Lung (tissue), 12 donors: ENCODE results near the gene CDKL1. TPM values are rescaled to one million over a fixed set of nuclear protein-coding genes. Genes with fewer than 3 reads are reported as not detected.

Experiments used
- ATAC-seq: fragments of 200-7000 bp; cut with Tn5 transposase; one replicate; pipeline ENCODE4 v1.9.1; 2020; ENCODE audit warnings: moderate number of reproducible peaks; ENCODE audit not compliant: insufficient read depth, low FRiP score
- DNase-seq, 3 donors: peaks; one replicate each; pipeline ENCODE4 v3.0.0-alpha.2; 2013 to 2017
- H3K27ac ChIP-seq, 2 donors: one replicate each; pipeline ENCODE4 v1.5.1; 2013; ENCODE audit warnings: mild to moderate bottlenecking in 2 of 2, moderate library complexity in 2 of 2, control low read depth in 1 of 2, inconsistent platforms in 1 of 2, low read depth in 1 of 2, low read length in 1 of 2
- H3K27me3 ChIP-seq, 3 donors: one replicate each; pipeline ENCODE4 v1.5.1; 2013; ENCODE audit warnings: low read length in 2 of 3; ENCODE audit not compliant: control insufficient read depth in 3 of 3, insufficient read depth in 3 of 3
- H3K36me3 ChIP-seq, 4 donors: one replicate each; pipeline ENCODE4 v1.5.1; 2013; ENCODE audit warnings: low read length in 4 of 4, mild to moderate bottlenecking in 1 of 4, moderate library complexity in 1 of 4; ENCODE audit not compliant: control insufficient read depth in 4 of 4, insufficient read depth in 4 of 4
- H3K4me1 ChIP-seq, 5 donors: one replicate each; pipeline ENCODE4 v1.5.1; 2013; ENCODE audit warnings: low read length in 5 of 5, mild to moderate bottlenecking in 2 of 5, moderate library complexity in 1 of 5; ENCODE audit not compliant: control insufficient read depth in 5 of 5, insufficient read depth in 5 of 5
- H3K4me3 ChIP-seq: one replicate; pipeline ENCODE4 v1.5.1; 2013; ENCODE audit warnings: mild to moderate bottlenecking, control low read depth, moderate library complexity
- H3K9ac ChIP-seq, 2 donors: one replicate each; pipeline ENCODE4 v1.5.1; 2013; ENCODE audit warnings: low read length in 2 of 2, control low read depth in 1 of 2; ENCODE audit not compliant: insufficient read depth in 1 of 2
- H3K9me3 ChIP-seq, 4 donors: one replicate each; pipeline ENCODE4 v1.5.1; 2013; ENCODE audit warnings: low read length in 3 of 4, mild to moderate bottlenecking in 1 of 4, moderate library complexity in 1 of 4; ENCODE audit not compliant: control insufficient read depth in 4 of 4, insufficient read depth in 3 of 4
- CTCF ChIP-seq: IDR thresholded peaks from 2 replicates; pipeline ENCODE4 v1.5.1; 2012; ENCODE audit warnings: mild to moderate bottlenecking; ENCODE audit errors: control extremely low read depth, extremely low read depth
- WGBS, 2 donors: extraction: QIAGEN DNeasy Blood & Tissue Kit; methylation state at CpG; one replicate each; pipeline ENCODE4 v1.1.7; 2013; 5-methylcytosine and 5-hydroxymethylcytosine counted together
- polyA plus RNA-seq, 2 donors: library from polyadenylated mRNA; stranded (reverse); fragments of 200-250 nt; gene quantifications; one replicate each; pipeline ENCODE4 v1.2.1, GENCODE V29; 2013
- total RNA-seq, 2 donors: library from RNA; depleted of rRNA in 1 of 2; stranded (reverse); fragments of >200 nt in 1 of 2; gene quantifications; one replicate each; pipeline ENCODE4 v1.2.1, GENCODE V29; 2014 to 2021
- donor health status: control.
- donor health status: control.
- donor health status: Bipolar disorder and iron deficiency.
- donor health status: healthy.
- donor health status: DM: yes; HTN: yes; CAD: no.

CDKL1 gene
- total and polyA plus RNA-seq, 4 donors = 3.8 to 28.2 (median 16.3) TPM

- H3K27me3 ChIP-seq = no peaks in the 10 kb centered on the region
- no peaks in the 10 kb centered on the region for H3K9me3 ChIP-seq
- H3K27ac ChIP-seq = peak overlapping the region in 1 of 2 donors; percentile 59
- peak overlapping the region in 1 of 2 donors; percentile 76 for H3K9ac ChIP-seq
- peak; percentile 81 to 94 (median 93) for DNase-seq
- 3 to 5% methylated on average over 9 of the region's 9 CpGs for WGBS, 2 donors
- peaks cover 0 to 7% (median 2%) of the 10 kb centered on the region in 5 donors for H3K4me1 ChIP-seq
- H3K4me3 ChIP-seq = no peak overlapping the region
- peak; percentile 75 for TF ChIP-seq CTCF
- peaks cover 0 to 8% (median 1%) of the 10 kb centered on the region in 4 donors for H3K36me3 ChIP-seq
- peak; percentile 95 for ATAC-seq
Observed at GRCh38 chr14:50321009-50321660, 75.5 kb downstream of the CDKL1 start.

GRCh38 chr14:50320283-50320682 lies 76.4 kb downstream of the CDKL1 start:
- 71 to 84% methylated on average over 8 of the region's 8 CpGs for WGBS, 2 donors
- H3K9me3 ChIP-seq = no peaks in the 10 kb centered on the region
- no peaks in the 10 kb centered on the region for H3K27me3 ChIP-seq
- no peak for TF ChIP-seq CTCF
- H3K9ac ChIP-seq = no peak overlapping the region
- DNase-seq (no peak), ATAC-seq (peak; percentile 53)
- H3K4me3 ChIP-seq = no peak overlapping the region
- H3K27ac ChIP-seq = no peak overlapping the region
- H3K4me1 ChIP-seq = peaks cover 0 to 7% (median 2%) of the 10 kb centered on the region in 5 donors
- H3K36me3 ChIP-seq = peaks cover 0 to 8% (median 1%) of the 10 kb centered on the region in 4 donors

GRCh38 chr14:50319721-50320120 lies 77.0 kb downstream of the CDKL1 start:
- H3K9ac ChIP-seq = no peak overlapping the region
- H3K36me3 ChIP-seq = peaks cover 0 to 8% (median under 1%) of the 10 kb centered on the region in 4 donors
- no peaks in the 10 kb centered on the region for H3K9me3 ChIP-seq
- no peak overlapping the region for H3K27ac ChIP-seq
- no peak overlapping the region for H3K4me3 ChIP-seq
- WGBS, 2 donors = 86 to 90% methylated on average over 2 of the region's 2 CpGs
- ATAC-seq (no peak), DNase-seq (no peak)
- no peak for TF ChIP-seq CTCF
- H3K27me3 ChIP-seq = no peaks in the 10 kb centered on the region
- H3K4me1 ChIP-seq = peaks cover 0 to 7% (median 2%) of the 10 kb centered on the region in 5 donors
